SU-DHL-6 (cell line): Measurements from ENCODE around the gene ARL6IP5.
A peak's percentile ranks its signal among the peaks of the same experiment; 100 is the strongest.

ENCODE experiments used
- H2AFZ ChIP-seq: fragments of 200-600 bp; sonication (generic); 2 replicates; pipeline ENCODE4 v1.6.1; 2014; ENCODE audit warnings: low read depth, mild to moderate bottlenecking, moderate library complexity, mixed read lengths, antibody characterized with exemption, low read length; ENCODE audit not compliant: severe bottlenecking
- H3F3A ChIP-seq: fragments of 200-600 bp; shearing (Covaris generic); 2 replicates; pipeline ENCODE4 v1.6.0; 2016; ENCODE audit warnings: antibody characterized with exemption, mild to moderate bottlenecking; ENCODE audit not compliant: insufficient read depth
- H3K27ac ChIP-seq: fragments of 200-600 bp; sonication (generic); 2 replicates; pipeline ENCODE4 v1.5.1; 2016; ENCODE audit warnings: low read depth, mild to moderate bottlenecking, low read length, moderate library complexity, mixed read lengths
- H3K27me3 ChIP-seq: fragments of 200-600 bp; sonication (generic), shearing (Covaris generic); 2 replicates; pipeline ENCODE4 v1.6.0; 2014; ENCODE audit warnings: mild to moderate bottlenecking, low read length
- H3K36me3 ChIP-seq: fragments of 200-600 bp; sonication (generic); 2 replicates; pipeline ENCODE4 v1.6.1; 2014; ENCODE audit warnings: mild to moderate bottlenecking, low read length, mixed read lengths
- H3K4me2 ChIP-seq: fragments of 300-600, 200-600 bp; shearing (Covaris generic), sonication (generic); 2 replicates; pipeline ENCODE4 v1.6.0; 2014; ENCODE audit warnings: low read length, low read depth, mild to moderate bottlenecking; ENCODE audit not compliant: poor library complexity, severe bottlenecking
- H3K4me3 ChIP-seq: fragments of 200-600 bp; sonication (generic); 2 replicates; pipeline ENCODE4 v1.5.1; 2014; ENCODE audit warnings: antibody characterized with exemption, low read length, mild to moderate bottlenecking, mixed read lengths; ENCODE audit not compliant: insufficient read depth, poor library complexity, severe bottlenecking
- H3K79me2 ChIP-seq: fragments of 200-600 bp; sonication (generic); 2 replicates; pipeline ENCODE4 v1.6.1; 2014; ENCODE audit warnings: mild to moderate bottlenecking, low read length, moderate library complexity; ENCODE audit not compliant: insufficient read depth
- H3K9ac ChIP-seq: fragments of 200-600 bp; sonication (generic); 2 replicates; pipeline ENCODE4 v1.7.0; 2014; ENCODE audit warnings: mild to moderate bottlenecking, low read length
- H3K9me2 ChIP-seq: fragments of 200-600 bp; sonication (generic); replicated peaks from 2 replicates; pipeline ENCODE4 v1.6.1; 2014; ENCODE audit warnings: low read length; ENCODE audit not compliant: insufficient read depth
- H3K9me3 ChIP-seq: fragments of 200-600 bp; sonication (generic); 2 replicates; pipeline ENCODE4 v1.6.1; 2014; ENCODE audit warnings: low read length, mixed read lengths; ENCODE audit not compliant: insufficient read depth
- H4K20me1 ChIP-seq: fragments of 200-600 bp; sonication (generic); 2 replicates; pipeline ENCODE4 v1.6.1; 2014; ENCODE audit warnings: low read depth, mild to moderate bottlenecking, antibody characterized with exemption, low read length, moderate library complexity, mixed read lengths
- CTCF ChIP-seq: fragments of 200-600 bp; sonication (generic); IDR thresholded peaks from one replicate; pipeline ENCODE4 v1.5.1; 2017; ENCODE audit warnings: antibody characterized with exemption, mild to moderate bottlenecking, low read length, moderate library complexity; ENCODE audit not compliant: insufficient read depth, poor library complexity, severe bottlenecking
- EZH2phosphoT487 ChIP-seq: fragments of 200-600 bp; sonication (generic), shearing (Covaris generic); conservative IDR thresholded peaks from 2 replicates; pipeline ENCODE4 v1.6.1; 2018; ENCODE audit warnings: mild to moderate bottlenecking, antibody characterized with exemption, low read length, moderate library complexity, mixed read lengths

ARL6IP5 gene

GRCh38 chr3:69090021-69090420, 5.3 kb downstream of the ARL6IP5 start:
- Histone ChIP-seq H3K27ac (peak overlapping the region; percentile 22), H3K4me3 (no peak overlapping the region)

GRCh38 chr3:69091389-69092029, 6.8 kb downstream of the ARL6IP5 start:
- no peaks in the 10 kb centered on the region for H3K27me3 ChIP-seq
- peak overlapping the region; percentile 34 for H3K9ac ChIP-seq
- peak overlapping the region; percentile 46 for H2AFZ ChIP-seq
- H3K9me3 ChIP-seq: no peaks in the 10 kb centered on the region
- peak overlapping the region; percentile 33 for H3K4me3 ChIP-seq
- peak overlapping the region; percentile 60 for H3K4me2 ChIP-seq
- TF ChIP-seq EZH2phosphoT487 (no peak), CTCF (no peak)
- no peaks in the 10 kb centered on the region for H3K9me2 ChIP-seq
- H3K36me3 ChIP-seq: no peaks in the 10 kb centered on the region
- peak overlapping the region; percentile 76 for H3K27ac ChIP-seq
- 0 out of 2 replicates have a peak, but pooled peaks cover 4% of the 10 kb centered on the region for H3F3A ChIP-seq
- H4K20me1 ChIP-seq: no peaks in the 10 kb centered on the region
- peaks cover 64% of the 10 kb centered on the region for H3K79me2 ChIP-seq

More at GRCh38 chr3:69090021-69090420, 5.3 kb downstream of the ARL6IP5 start:
- no peak overlapping the region for H3K9ac ChIP-seq
- H3F3A ChIP-seq: 0 out of 2 replicates have a peak, but pooled peaks cover 4% of the 10 kb centered on the region
- H3K27me3 ChIP-seq: no peaks in the 10 kb centered on the region
- H4K20me1 ChIP-seq: no peaks in the 10 kb centered on the region
- no peaks in the 10 kb centered on the region for H3K9me2 ChIP-seq
- peaks cover 70% of the 10 kb centered on the region for H3K79me2 ChIP-seq
- H3K4me2 ChIP-seq: peak overlapping the region; percentile 25
- no peak overlapping the region for H2AFZ ChIP-seq
- no peaks in the 10 kb centered on the region for H3K9me3 ChIP-seq
- no peaks in the 10 kb centered on the region for H3K36me3 ChIP-seq
- TF ChIP-seq CTCF (no peak), EZH2phosphoT487 (no peak)

DNA sequence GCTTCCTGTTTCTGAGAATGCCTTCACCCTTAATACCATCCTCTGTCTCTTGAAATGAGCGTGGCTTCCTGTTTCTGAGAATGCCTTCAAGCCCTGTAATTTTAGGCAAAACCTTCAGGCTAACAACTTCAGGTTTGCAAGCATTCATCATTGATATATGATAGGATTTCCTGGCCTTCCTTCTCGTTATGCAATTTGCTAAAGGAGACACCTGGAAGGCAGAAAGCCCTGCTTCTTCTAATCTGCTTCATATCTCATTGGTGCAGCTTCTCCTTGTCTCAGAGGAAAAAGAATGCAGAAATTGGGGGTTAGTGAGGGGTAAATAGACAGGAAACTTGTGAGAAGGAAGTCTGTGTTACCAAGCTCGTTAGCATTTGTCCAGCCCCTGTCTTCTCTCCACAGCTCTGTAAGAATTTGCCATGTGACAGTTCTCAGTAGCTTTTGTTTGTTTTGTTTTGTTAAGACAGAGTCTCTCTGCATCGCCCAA, 7.3 kb downstream of the ARL6IP5 start:
- peak overlapping the region; percentile 76 for H3K27ac ChIP-seq
- H3K4me2 ChIP-seq: peak overlapping the region; percentile 60
- H4K20me1 ChIP-seq: no peaks in the 10 kb centered on the region
- H3K79me2 ChIP-seq: peaks cover 69% of the 10 kb centered on the region
- H3K36me3 ChIP-seq: no peaks in the 10 kb centered on the region
- H3F3A ChIP-seq: 0 out of 2 replicates have a peak, but pooled peaks cover 4% of the 10 kb centered on the region
- no peaks in the 10 kb centered on the region for H3K27me3 ChIP-seq
- peak overlapping the region; percentile 34 for H3K9ac ChIP-seq
- no peaks in the 10 kb centered on the region for H3K9me3 ChIP-seq
- H3K9me2 ChIP-seq: no peaks in the 10 kb centered on the region
- peak overlapping the region; percentile 46 for H2AFZ ChIP-seq
- TF ChIP-seq EZH2phosphoT487: no peak
- no peak for TF ChIP-seq CTCF
- peak overlapping the region; percentile 15 for H3K4me3 ChIP-seq
